ENCODE data around the gene FABP3.
A peak's percentile ranks its signal among the peaks of the same experiment; 100 is the strongest.

The FABP3 gene

DNA sequence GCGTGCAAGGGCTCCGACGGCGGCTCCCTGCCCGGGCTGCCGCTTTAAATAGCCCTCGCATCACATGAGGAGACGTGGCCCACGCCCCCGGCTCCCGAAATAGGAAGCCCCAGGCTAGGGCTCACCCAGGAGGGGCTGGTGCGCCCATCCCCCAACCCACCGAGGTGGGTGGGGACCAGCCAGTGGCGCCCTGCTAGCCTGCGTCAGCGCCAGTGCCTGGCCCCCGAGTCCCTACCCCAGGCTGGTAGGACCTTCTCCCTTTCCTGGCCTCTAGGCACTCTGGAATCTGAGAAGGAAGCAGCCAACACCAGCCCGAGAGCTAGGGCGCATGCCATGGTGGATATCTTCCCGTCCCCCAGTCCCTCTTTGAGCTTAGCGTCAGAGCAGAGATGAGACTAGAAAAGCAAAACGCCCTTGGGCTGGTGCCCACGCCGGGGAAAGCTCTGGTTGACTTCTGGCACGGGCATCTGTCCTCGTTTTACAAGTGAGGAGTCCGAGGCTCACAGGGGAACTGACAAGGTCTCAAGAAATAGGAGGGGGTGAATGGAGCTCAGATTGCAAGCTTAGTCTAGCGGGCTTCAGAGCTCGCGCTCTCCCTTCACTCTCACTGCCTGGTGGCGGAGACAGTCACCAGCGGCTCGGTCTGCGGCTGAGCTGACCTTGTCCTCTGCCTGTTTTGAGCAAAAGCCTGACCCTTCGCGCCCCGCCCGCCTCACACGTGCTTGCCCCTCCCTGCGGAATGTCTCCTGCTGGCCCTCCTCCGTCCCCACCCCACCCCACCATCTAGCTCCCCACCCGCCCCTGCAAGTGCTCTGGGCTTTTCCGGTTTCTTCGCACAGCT lies at the start of gene FABP3:
Gene FABP3, minus strand, starts transcription at position 21 of the 841 bp plus-strand sequence. CDS start 62 bp downstream, outside the sequence.
- DNase-seq (ENCODE audit: low read depth in 4 of 4, low spot score in 1 of 4), result peak in 1 of 4 experiments; percentile 5

DNA sequence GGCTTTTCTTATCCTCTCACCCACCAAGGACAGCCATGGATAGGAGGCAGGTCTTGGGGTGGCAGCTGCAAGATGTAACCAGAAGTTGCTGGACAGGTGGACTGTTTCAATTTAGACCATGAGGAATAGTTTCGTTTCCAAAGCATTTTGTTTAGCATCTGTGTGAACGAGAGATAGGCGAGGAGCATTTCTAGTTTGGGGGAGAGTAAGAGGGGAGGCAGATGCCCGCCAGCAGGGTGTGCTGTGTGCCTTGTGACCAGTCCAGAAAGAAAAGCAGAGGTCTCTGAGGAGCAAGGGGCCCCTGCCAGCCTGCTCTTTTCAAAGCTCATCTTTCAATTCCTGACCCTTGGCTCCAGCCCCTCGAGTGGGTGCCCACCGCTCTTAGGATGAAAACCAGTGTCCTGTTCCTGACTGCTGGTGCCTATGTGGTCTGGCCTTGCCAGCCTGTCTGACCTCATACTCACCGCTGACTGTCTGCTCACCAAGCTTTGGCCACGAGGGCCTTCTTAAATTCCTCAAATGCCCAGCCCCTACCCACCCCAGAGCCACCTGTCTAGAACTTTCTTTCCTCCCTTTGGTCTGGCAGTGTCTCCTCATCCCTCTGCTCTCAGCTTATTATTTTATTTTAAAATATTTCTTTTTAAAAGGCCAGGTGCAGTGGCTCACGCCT lies 48.6 kb upstream of the FABP3 start:
- no peak for DNase-seq (ENCODE audit: low read depth in 4 of 4, low spot score in 1 of 4)

DNA sequence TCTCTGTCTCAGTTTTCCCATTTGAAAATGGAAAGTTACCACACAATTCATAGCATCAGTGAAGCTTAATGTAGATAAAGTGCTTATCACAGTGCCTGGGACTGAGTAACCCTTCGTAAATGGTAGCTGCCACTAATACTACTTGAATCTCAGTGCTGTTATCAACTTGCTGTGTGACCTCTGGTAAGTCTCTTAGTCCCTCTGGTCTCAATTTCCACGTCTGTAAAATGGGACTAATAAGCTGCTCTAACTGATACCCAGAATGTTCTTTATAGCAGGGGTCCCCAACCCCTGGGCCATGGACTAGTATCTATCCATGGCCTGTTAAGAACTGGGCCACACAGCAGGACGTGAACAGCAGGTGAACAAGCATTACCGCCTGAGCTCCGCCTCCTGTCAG lies 47.8 kb upstream of the FABP3 start:
- no peak for DNase-seq (ENCODE audit: low read depth in 4 of 4, low spot score in 1 of 4)

DNA sequence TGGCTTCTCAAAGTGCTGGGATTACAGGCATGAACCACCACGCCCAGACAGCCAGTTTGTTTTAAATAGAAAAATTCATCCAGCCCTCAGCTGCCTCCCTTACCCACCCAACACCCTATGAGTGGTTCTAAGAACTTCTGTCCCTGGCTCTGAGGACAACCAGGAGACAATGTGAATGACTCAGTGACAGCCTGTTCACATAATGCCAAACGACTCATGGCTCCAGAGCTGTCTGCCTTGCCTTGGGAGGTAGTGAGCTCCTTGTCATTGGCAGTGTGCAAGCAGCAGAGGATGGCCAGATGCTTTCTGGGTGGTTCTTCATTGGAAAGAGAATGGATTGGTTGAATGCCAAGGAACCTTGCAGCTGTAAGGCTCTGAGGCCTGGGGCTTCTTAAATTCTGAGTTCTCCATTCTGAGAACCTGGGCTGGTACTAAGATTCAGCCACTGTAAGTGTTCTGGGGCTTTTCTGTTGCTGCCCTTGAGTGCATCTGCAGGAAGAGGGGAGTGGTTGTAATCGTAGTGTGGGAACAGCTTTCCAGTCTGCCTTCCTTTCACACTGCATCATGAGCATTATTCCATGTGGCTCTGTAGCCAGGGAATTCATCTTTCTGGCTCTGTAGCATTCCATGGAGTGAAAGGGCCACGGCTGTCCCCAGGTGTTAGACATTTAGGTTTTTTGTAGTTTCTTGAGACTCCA lies 45.9 kb upstream of the FABP3 start:
- no peak for DNase-seq (ENCODE audit: low read depth in 4 of 4, low spot score in 1 of 4)

DNA sequence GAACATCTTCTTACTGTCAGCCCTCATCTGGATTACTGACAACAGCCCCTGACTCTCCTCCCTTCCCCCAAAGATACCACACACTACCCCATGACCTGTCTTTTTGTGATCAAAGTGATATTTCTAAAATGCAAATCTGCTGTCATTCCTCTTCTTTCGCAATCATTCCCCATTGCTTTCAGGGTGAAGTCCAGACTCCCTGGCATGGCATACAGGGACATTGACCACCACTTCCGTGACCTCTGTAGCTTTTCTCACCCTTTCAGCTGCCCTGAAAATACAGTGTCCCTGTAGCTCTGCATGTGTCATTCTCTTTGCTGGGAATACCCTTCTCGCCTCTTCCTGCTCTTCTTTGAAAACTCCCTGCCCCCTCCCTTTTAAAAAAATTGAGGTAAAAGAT lies 44.3 kb upstream of the FABP3 start:
- no peak for DNase-seq (ENCODE audit: low read depth in 4 of 4, low spot score in 1 of 4)

DNA sequence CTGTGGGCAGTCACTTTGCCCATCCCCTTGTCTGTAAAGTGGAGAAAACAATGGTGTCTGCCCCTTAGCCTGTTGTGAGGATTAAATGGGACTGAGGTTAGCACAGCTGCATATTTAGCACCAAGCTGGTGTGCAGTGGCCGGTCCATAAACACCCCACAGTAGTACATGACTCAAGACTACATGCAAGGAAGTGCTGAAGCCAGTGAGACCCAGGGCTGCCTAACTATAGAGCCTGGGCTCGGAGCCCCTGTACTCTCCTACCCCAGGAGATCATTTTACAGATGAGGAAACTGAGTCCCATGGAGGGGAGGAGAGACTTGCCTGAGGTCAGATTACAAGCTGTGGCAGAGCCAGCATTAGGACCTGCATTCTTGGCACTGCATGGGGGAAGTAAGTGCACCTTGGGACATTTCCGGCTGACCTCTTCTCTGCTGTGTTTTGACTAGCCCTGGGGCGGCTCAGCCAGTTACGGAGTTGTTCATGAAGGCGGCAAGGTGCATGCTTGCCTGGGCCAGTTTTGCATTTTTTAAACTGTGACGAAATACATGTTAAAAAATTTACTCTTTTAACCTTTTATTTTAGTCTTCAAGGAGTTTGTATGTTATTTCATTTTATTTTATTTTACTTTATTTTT lies 43.3 kb upstream of the FABP3 start:
- DNase-seq (ENCODE audit: low read depth in 4 of 4, low spot score in 1 of 4), result no peak

DNA sequence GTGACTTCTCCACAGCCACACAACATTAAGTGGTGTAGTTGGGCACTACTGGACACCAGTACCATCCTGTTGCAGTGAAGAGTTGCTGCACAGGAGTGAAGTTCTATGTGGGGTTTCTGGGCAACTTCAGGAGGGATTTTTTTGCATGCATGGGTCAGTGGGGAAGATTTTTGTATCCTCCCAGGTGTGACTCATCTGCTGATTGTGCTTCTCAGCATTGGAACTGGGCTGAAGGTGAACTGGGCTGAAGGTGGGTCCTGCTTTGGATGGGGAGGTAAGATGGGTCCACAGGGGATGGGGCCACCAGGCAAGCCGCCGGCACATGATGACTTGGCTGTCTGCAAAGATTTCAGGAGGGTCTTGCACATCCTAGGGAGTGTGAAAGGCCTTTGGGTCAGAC lies 42.8 kb upstream of the FABP3 start:
- no peak for DNase-seq (ENCODE audit: low read depth in 4 of 4, low spot score in 1 of 4)

DNA sequence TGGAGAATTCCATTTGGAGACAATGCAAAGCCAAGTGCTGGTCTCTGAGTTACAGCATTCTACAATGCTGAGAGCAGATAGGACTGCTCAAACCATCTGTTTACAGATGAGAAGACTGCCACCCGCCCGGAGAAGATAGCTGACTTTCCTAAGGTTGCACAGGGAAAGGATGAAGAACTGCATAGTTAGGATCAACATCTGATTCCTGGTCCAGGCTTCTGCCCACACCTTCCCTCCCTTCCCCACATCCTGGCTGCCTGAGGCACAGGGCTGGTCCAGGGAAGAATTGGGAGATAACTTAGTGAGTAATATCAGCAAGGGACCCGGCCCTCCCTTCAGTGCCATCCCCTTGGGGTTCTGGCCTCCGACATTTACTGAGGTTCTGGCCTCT lies 42.1 kb upstream of the FABP3 start:
- DNase-seq (ENCODE audit: low read depth in 4 of 4, low spot score in 1 of 4), result no peak

DNA sequence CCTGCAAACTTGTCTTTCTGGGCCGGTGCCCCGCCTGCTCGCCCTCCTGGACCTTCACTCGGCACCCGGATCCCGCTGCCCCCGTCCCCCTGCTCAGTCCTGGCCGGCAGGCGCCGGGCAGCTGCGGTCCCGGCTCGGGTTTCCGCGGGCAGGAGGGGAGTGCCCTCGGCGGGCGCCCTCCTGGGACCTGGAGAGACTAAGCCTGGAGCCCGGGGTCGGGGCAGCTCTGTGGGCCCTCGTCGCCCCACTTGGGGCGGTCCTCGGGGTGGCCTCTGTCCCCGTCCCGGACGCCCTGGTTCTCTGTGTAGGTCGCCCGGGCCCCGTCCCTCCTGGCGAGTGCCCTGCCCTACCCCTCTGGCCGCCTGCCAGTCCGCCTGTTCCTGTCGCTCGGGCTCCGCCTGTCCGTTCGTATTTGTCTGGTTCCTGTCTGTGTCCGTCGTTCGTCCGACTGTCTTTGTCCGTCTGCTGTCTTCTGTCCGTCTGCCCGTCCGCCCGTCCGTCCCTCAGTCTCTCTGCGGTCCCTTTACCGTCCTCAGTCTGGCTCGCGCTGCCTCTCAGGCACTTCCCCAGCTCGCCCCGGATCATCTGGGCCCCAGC lies 40.6 kb upstream of the FABP3 start:
- peak in 1 of 4 experiments; percentile 6 for DNase-seq (ENCODE audit: low read depth in 4 of 4, low spot score in 1 of 4)

DNA sequence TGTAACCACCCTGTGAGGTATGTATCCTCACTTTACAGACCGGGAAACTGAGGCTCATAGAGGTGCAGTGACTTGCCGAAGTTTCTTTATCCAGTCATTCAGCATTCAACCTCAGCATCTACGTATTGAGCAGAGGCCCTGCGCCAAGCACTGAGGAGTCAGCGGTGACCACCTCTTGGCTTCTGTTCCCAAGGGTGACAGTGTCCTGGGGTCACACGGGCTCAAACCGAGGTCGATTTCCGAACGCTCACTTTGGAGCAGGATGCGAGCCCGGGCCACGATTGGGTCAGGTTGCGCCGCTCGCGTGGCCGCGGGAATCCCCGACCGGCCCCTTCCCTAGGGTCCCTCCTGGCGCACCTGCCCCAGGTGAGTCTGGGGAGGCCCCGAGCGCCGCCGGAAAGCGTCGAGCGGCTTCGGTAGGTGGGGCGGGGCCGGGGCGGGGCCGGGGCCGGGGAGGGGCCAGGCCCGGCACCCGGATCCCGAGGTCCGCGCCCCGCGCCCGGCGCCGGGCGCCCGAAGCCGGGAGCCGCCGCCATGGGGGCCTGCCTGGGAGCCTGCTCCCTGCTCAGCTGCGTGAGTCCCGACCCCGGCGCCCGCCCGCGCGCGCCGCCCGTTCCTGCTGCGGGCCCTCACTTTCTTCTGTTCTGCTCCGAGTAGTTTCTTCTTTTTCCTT lies 40.0 kb upstream of the FABP3 start, which contains the start of gene SERINC2:
Gene SERINC2, plus strand, starts transcription at position 482 of the 673 bp plus-strand sequence. Its CDS starts 53 bp downstream, at position 535.
- no peak for DNase-seq (ENCODE audit: low read depth in 4 of 4, low spot score in 1 of 4)

DNA sequence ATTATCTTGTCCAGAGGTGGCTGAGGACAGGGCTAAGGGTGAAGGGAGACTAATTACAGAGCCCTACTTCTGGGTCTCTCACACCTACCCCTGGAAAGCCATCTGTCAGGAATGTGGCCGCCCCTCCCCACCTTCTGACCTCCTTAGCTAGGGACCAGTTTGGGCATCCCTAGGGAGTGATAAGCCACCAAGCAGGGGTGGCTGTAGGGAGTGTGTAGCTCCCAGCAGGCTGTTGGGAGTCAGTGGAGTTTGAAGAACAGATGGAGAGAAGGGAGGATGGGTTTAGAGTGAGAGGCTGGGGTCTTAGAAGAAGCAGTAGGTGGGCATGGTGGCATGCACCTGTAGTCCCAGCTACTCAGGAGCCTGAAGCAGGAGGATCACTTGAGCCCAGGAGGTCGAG lies 39.3 kb upstream of the FABP3 start:
- no peak for DNase-seq (ENCODE audit: low read depth in 4 of 4, low spot score in 1 of 4)

DNA sequence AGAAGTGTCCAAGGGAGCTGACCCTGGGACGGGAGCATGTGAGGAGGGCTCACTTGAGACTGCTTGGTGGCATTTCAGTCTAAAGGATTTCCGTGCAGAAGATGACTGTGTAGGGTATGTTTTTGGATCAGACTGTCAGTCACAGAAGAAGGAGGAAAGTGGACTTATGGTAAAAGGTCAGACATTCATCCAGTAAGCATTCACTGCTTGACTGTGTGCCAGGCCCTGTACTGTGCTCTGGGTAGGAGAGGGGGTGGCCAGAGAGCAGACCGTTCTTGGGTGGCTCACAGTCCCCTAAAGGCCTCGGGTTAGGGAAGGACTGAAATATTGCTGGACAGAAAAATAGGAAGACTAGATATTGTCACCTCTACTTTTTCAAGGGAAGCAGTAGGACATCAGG lies 38.0 kb upstream of the FABP3 start:
- DNase-seq (ENCODE audit: low read depth in 4 of 4, low spot score in 1 of 4), result no peak

DNA sequence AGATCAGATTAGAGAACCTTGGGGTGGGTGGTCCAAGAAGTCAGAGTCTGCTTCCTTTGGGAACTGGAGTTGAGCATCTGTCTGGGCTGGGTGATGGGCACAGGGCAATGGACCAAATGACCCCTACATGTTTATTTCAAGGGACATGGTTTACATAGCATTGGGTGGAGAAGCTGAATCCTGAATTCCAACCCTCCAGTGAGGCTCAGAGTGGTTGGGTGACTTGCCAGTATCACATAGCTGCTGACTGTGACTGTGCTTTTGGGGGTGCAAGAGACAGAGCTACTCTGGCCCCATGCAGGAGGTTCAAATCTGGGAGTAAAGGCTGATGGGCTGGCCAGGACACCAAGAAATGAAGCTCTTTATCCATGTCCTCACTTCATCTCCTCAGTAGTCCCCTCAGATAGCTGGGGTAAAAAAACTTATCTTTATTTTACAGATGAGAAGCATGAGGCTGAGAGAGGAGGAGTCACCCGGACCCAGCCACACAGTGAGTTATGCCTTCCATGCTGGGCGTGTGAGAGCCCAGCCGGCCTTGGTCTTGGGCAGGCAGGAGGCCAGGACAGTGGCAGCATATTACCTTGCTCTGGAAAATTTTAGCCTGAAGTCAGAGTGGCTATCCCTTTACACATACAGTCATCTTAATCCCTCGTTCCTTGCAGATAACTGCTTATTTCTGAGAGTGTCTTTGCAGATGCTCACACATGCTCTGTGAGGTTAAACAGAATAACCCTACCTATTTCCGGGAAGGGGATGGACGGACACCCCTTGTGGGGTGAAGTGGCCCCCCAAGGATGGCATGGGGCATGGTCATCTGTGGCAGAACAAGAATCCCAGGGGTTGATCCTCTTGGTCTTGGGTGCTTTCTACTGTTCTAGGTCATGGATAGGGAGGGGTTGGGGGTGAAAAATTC lies 37.3 kb upstream of the FABP3 start:
- DNase-seq (ENCODE audit: low read depth in 4 of 4, low spot score in 1 of 4), result no peak

DNA sequence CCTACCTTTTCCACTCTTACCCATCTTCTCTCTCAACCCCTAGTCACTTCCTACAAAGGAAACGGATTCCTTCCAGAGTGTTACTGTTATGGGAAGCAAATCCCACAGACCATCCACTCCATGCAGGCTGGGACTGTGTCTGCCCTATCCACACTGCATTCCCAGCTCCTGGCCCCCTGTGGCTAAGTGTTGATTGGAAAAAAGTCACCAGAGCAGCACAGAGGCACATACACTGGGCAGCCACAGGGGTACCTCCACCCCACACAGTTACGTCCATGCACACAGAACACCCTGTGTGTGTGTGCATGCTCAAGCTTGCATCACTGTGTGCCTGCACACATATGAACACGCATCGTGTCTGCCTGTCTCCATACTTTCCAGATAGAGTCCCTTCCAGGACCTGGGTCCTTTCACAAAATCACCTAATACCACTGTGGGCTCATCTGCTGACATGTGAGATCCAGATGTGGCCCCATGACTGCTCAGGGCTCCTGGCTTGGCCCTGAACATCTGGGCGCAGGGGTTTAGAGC lies 36.0 kb upstream of the FABP3 start:
- DNase-seq (ENCODE audit: low read depth in 4 of 4, low spot score in 1 of 4), result no peak

DNA sequence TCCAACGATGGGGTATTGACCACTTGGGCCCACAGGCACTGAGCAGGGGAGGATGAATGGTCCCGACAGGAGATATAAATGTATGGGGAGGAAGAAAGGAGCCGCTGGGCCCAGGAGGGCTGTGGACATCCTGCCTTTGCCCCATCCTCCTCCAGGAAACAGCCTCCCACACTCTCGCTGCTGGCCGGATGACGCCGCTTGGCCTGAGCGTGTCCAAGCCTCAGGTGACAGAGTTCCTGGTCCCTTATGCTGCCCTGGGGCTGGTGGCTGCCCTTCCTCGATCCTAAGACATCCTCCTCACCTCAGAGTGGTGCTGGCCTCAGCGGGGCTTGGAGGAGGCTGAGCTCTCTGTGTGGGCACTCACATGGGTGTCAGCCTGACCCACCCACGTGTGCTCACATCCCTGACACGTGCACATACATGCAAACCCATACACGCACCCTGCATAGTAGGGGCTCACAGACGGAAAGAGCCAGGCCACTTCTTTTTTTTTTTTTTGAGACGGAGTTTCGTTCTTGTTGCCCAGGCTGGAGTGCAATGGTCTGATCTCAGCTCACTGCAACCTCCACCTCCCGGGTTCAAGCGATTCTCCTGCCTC lies 34.3 kb upstream of the FABP3 start:
- DNase-seq (ENCODE audit: low read depth in 4 of 4, low spot score in 1 of 4), result no peak

DNA sequence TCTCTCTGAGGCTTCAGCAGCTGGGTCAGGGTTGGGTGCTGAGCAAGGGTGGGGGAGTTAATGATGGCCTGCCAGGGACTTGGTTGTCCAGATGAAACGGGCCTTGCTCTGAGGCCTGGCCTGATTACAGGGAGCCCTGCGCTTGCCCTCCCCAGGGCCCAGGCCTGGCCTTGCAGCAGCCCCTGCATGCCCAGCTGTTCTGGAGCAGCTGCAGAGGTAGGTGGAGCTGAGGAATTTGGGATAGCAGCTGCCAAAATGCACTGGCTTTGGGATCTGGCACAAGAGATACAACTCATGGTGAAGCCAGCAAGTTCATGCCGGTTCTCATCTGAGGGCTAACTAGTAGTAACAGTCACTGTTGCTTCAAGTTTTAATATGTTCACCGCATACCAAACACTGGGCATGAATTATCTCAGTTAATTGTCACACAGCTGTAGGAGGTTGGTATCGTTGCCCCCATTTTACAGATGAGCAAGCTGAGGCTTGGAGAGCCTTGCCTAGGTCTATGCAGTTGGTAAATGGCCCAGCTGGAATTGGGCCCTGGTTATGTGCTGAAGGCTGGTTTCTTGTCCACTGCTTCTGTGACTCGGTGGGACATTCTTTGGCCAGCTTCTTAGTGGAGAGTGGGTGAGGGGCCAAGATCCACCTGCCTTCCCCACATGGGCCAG lies 32.8 kb upstream of the FABP3 start:
- DNase-seq (ENCODE audit: low read depth in 4 of 4, low spot score in 1 of 4), result no peak

DNA sequence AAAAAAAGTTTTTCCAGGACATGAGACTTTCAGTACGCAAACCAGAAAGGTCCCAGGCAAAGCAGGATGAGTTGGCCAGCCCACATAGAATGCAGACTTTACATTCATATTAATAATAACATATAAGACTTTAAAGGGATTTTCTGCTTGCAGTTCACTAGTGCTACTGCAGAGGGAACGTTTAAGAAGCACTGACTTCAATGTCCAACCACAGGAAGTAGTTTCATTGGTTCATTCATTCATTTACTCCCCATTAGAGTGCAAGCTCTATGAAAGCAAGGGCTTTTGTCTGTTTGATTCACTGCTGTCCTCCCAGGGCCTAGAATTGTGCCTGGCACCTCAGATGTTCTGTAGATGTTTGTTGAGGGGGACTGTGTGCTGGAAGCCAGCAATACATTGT lies 28.4 kb upstream of the FABP3 start:
- no peak for DNase-seq (ENCODE audit: low read depth in 4 of 4, low spot score in 1 of 4)

DNA sequence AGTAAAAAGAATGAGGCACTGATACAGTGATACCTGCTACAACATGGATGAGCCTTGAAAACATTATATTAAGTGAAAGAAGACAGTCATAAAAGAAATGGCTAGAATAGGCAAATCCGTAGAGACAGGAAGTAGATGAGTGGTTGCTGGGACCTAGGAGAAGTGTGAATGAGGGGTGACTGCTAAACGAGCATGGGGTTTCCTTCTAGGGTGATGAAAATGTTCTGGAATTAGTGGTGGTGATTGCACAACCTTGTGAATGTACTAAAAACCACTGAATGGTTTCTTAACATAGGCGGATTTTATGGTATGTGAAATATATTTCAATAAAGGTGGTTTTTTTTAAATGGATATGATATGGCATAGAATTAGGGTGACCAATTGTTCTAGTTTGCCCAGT lies 27.5 kb upstream of the FABP3 start:
- DNase-seq (ENCODE audit: low read depth in 4 of 4, low spot score in 1 of 4), result no peak

Data from stimulated activated CD4-positive, alpha-beta T cell treated with anti-CD3 and anti-CD28 coated beads, Interleukin-1b, Interleukin-23, amount 100 ng/mL, for 24 hours (primary cell).